Activated CD8-positive, alpha-beta memory T cell treated with anti-CD3 and anti-CD28 coated beads for 4 hours (primary cell): ENCODE measurements around the gene LMNA.
"Not testable (repeated sequence)": the region's sequence is repeated elsewhere in the genome, so short reads cannot be mapped to it uniquely, and the experiment has no call there.

Experiments used
- DNase-seq, 2 donors: peaks; one replicate each; pipeline ENCODE4 v3.0.0-alpha.2; 2020; ENCODE audit warnings: low read depth in 2 of 2

LMNA gene

DNA sequence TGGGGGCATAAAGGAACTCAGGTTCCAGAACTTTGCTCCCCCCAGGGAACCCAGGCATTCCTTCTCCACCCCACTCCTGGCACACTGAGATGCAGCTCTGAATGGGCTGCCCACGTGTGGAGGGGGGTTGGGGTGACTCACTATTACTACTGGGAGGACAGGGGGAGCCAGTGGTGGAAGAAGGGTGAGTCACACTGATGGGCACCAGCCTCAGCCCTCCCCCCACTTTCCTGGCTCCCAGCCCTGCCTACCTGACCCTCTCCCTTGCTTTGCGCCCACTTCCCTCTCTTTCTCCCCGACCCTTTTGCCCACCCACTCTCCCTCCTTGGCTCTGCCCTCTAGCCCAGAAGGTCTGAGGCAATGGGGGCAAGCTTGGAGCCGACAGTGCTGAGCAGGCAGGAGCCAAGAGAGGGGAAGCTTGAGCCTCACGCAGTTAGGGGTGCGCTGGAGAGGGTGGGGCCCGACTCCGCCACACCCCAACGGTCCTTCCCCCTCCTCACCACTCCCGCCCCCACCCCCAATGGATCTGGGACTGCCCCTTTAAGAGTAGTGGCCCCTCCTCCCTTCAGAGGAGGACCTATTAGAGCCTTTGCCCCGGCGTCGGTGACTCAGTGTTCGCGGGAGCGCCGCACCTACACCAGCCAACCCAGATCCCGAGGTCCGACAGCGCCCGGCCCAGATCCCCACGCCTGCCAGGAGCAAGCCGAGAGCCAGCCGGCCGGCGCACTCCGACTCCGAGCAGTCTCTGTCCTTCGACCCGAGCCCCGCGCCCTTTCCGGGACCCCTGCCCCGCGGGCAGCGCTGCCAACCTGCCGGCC lies at the start of gene LMNA:
Gene LMNA, plus strand, starts transcription at position 611 of the 818 bp plus-strand sequence. CDS start 208 bp downstream, outside the sequence.
- peak; percentile 66 to 78 for DNase-seq

DNA sequence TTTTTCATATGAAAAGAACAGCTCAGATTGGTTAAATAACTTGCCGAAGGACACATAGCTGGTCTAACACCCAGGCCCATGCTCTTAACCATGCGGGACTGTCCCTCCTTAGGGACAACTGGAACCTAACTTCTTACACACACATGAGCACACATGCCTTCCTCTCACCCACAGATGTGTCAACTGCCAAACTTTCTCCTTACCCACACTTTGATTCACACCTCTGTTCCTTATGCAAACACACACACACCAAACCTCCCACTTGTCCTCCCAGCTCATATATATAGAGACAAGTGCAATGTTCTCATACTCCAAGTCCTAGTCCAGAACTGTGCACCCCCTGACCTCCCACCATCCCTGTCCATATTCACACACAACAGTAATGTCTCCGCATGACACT lies 49.3 kb upstream of the LMNA start:
- no peak for DNase-seq

DNA sequence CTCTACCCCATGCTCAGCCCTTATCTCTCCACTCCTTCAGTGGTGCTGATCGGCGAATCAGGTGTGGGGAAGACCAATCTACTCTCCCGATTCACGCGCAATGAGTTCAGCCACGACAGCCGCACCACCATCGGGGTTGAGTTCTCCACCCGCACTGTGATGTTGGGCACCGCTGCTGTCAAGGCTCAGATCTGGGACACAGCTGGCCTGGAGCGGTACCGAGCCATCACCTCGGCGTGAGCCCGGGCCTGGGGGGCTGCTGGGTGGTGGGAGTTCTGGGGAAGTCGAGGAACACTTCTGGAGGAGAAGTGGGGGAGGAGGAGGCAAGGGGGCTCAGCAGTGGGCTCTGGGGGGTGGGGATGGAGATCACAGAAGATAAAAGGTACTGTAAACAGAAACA lies 48.6 kb upstream of the LMNA start:
- DNase-seq, result no peak

DNA sequence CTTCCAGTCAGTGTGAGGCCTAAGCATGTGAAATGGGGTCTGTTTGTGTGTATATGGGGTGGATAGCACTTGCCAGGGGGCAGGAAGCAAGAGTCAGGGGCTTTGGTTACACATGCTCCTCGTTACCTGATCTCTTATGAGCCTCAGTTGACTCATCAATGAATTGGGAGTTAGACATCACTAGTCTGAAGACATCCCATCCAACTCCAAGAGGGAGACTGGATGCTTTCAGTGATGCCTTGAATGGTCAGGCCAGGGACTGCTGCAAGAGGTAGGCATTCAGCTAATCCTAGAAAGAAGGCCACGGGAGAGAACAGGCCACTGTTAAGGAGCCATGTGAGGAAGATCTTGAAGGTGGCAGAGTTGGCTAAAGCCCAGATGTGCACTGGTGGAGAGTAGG lies 47.2 kb upstream of the LMNA start:
- DNase-seq, result no peak

DNA sequence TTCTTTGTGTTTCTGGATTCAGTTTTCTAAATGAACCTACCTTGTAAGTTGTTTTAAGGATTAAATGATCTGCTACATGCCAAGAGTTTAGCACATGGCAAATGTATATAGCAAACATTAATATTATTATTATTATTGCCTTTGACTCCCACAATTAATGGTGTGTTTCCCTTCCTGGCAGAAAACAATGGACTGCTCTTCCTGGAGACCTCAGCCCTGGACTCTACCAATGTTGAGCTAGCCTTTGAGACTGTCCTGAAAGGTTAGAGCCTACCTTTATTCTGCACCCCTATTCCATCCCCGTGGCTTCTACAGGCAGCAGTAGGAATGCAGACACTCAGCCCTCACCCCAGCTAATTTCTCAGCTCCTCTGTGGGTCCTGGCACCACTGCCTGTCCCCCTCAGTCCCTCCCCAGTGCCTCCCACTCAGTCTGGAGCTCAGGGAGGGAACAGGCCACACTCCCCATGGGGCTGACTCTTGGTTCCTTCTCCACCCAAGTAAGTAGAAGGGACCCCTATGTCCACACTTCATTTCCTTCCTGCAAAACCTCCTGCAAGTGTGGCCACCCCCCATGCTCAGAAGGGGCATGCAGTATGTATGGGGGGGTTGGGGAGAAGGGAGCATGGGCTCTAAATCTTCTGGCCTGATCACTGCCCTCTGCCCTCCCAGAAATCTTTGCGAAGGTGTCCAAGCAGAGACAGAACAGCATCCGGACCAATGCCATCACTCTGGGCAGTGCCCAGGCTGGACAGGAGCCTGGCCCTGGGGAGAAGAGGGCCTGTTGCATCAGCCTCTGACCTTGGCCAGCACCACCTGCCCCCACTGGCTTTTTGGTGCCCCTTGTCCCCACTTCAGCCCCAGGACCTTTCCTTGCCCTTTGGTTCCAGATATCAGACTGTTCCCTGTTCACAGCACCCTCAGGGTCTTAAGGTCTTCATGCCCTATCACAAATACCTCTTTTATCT lies 44.7 kb upstream of the LMNA start:
- DNase-seq, result no peak

DNA sequence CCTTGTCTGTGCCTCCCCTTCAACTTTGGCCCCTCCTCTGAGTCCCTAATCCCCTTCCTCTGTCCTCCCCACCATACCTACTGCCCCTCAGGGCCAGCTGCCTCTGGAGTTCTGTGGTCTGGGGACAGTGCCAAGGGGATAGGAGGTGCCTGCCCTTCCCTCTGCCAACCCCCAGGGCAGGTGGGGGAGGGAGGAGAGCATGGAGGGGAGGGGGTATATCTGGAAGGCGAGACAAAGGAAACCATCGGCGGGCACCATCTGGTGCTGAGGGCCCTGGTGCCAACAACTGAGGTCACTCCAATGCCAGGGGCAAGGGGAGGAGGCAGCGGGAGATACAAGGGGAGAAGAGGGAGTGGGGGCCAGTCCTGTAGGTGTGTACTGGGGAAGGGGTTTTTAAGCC lies 44.0 kb upstream of the LMNA start:
- no peak for DNase-seq

DNA sequence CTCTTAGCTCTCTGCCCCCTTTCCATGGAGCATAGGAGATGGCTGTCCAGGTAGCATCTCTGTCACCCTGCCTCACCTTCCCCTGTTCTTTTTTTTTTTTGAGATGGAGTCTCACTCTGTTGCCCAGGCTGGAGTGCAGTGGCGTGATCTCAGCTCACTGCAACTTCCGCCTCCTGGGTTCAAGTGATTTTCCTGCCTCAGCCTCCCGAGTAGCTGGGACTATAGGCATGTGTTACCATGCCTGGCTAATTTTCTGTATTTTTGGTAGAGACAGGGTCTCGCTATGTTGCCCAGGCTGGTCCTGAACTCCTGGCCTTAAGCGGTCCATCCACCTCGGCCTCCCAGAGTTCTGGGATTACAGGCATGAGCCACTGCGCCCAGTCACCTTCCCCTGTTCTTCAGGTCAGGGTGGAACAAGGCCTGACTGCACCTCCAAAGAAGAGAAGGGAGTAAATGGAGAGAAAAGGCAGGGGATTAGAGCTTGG lies 43.1 kb upstream of the LMNA start:
- not testable (repeated sequence) for DNase-seq

DNA sequence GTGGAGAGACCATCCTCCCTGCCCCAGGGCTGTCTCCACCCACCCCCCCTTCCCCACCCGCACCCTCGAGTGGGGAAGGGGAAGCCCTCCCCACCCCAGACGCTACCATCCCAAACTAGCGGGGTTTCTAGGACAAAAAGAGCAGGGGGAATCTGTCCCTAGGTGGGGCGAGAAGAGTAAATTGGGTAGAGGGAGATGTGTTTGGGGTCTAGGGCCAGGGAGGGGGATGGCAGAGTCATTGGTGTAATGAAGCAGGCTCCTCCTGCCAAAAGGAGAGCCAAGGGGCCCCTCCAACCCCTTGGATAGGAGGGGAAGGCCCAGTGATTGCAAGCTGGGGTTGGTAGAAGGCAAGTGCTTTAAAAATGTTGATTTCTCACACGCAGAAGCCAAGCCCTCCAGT lies 42.3 kb upstream of the LMNA start:
- no peak for DNase-seq

DNA sequence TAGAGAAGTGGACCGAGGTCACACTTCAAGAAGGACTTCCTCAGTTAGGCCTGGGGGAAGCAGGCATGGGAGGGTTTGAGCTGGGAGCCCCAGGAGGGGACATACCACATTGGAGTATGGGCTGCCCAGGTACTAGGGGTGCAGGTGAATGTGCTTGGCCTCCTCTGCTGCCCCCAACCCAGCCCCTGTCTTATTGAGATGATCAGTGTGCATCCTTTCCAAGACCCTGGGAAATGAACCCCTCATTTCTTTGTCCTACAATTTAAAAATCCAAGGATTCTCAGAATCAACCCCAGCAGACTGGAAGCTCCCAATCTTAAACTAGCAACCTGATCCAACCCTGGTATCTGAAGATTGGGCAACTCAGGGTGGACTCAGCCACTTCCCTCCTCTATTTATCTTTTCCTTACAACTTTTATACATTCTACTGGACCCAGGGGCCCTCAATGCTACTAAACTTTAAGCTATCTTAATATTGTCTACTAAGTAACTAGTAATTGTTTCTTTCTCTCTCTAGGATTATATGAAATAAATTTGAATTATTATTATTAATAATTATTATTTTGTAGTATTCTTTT lies 41.3 kb upstream of the LMNA start:
- DNase-seq, result no peak

DNA sequence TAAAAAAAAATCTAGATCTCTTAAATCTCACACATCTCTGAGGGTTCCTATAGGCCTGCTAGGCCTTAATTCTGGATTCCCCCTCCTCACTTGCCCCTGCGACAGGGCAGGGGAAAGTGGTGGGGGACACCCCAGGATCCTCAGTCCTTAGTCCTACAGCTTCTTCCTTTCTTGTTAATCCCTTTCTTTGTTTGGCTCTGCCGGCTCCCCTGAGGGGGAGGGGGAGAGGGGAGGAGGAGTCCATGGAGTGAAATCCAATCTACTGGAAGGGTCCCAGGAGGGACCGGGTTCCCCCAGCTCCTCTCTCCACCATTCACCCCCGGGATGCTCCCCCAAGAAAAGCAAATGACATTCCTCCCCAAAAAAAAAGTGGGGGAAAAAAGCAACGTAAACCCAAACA lies 40.8 kb upstream of the LMNA start:
- no peak for DNase-seq

DNA sequence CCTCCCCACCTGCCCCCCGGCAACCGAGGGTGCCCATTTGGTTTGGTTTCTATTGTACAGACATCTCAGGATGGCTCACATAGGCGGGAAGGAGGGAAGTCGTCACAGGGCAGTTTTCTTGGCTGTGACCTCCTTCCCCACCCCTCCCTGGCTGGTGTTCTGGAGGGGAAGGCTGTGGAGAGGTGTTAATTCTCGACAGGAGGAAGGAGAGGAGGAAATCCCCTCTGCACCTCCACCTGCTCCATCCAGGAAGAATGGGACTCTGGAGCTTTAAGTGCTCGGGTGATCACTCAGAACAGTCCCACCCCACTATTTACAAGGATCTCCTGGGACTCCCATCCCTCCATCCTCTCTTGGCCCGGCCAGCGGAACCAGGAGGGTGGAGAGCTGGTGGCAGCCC lies 39.9 kb upstream of the LMNA start:
- no peak for DNase-seq

DNA sequence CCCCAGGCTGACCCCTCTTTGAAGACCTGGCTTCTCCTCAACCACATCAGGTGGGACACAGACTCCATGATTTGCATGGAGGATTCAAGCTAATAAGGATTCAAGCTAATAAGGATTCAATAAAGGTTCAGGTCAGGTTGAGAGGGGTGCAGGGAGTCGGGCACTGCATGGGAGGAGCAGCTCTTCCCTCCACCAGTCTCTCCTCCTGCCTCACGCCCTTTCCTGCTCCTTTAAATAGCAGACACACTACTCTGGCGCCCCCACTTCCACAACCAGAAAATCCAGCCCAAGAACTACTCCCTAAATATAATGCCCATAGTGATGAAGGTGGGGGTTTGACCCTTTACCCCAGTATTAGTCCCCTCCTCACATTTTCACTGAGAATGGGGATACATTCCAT lies 39.3 kb upstream of the LMNA start:
- no peak for DNase-seq

DNA sequence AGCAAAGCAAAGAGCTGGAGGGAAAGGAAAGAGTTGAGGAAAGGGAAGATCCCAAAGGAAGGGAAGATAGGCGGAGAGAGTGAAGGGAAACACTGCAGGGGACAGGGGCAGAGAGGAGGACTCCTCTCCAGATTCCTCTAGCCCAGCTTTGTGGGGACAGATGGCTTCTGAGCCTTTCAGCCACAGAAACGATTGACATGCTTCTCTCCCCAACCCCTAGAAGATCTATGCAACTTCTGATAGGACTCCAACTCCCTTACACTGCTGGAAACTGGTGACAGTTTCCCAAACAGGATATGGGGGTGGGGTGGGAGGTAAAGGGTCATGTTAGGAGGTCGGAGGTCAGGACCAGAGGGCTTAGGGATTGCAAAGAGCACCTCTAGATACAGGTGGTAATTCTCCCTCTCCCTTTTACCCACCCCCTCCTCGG lies 38.7 kb upstream of the LMNA start:
- DNase-seq, result no peak

DNA sequence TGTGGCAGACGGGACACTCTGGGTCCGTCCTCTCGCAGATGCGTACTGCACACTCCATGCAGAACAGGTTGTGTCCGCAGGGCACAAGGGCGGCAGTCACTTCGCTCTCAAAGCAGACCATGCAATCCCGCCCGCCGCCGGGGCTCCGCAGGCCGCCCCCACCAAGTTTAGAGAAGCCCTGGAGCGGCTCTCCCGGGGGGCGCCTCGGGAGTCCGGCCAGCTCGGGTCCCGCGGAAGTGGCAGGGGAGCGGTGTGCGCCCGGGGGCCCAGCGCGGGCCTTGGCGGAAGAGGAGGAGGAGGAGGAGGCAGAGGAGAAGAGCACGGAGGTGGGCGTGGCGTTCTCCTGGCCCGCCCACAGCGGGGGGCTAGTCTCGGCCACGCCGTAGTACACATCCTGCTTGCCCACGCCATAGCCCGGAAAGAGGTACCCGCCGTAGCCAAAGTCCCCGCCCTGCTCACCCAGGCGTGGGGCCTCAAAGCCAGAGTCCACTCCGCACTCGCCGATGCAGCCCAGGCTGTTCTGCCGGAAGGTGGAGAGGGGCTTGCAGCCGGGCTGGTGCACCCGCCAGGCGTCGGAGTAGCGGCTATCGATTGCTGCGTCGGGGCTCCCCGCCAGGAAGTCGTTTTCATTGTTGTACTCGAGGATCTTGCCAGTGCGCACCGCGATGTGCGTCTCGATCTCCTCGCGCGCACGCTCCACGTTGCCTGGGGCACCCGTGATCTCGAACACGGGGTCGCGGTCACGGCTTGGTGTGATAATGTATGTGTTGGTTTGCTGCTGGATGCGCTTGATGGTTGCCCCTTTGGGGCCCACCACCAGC lies 37.7 kb upstream of the LMNA start:
- DNase-seq, result no peak

DNA sequence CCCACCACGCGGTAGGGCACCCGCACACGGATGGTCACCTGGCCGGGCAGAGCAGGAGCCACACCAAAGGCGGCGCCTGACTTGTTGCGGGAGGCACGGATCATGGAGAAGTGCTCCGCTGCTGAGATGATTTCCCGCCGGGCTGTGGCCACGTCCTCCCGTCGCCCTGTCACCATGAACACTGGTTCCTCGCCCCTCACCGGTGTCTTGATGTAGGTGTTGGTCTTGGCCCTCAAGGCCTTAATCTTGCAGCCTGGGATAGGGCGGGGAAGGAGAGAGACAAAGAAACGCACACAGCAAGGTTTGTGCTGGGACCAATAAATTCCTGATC lies 37.1 kb upstream of the LMNA start:
- no peak for DNase-seq

DNA sequence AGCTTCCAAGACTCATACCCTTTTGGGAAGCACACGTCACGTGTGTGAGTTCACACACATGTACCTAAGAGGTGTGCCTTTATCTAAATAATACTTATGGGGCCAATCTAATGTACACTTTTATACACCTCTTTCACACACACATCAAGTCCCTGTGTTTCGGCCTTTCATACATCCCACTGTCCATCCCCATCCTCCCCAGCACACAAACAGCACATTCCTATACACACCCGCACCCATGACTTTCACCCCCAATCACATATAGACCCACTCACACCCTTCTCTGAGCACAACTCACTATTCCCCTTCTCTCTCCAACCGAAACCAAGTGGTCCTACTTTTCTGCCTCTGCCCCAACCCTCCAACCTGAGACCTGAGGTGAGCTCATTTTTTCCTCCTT lies 35.8 kb upstream of the LMNA start:
- no peak for DNase-seq

DNA sequence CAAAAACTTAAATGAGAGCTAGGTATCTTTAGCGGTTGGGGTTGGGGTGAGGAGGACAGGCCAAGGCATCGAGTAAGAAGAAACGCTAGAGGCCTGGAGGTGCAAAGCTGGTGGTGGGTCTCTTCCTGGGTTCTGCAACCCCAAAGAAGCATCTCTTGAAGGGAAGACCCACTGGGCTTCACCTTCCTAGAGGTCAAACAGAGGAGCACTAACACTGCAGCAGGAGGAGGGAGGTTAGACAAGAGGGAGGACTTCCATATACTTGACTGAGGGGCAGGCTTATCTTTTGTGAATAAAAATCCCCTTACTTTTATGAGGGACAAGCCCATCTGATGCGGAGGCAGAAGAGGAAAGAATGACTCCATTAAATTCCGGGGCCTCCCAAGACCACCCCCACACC lies 34.7 kb upstream of the LMNA start:
- no peak for DNase-seq

DNA sequence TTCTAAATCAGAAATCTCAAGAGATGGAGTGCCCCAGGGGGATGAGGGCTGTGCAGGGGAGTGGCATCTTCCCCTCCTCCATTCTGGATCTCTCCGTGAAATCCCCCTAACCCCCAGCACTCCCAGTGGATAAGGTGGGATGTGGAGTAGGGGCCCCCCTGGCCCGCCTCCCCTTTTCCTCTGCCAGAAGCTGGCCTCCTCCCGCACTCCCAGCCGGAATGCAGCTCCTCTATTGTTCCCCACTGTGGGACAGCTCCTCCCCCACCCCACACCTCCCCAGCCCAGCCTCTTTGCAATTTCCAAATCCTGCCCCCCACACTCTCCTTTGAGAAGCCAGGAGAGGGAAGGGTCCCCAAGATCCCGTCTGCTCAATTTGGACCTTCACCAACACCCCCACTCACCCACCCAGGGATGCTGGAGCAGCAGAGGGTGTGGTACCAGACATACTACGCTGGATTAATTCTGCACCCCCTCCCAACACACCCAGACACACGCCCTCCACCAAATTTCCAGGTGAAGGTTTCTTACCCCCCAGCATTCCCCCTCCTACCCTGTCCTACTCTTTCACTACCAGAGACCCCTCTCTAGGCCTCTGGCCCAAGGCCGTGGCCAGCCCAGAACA lies 34.2 kb upstream of the LMNA start:
- no peak for DNase-seq

DNA sequence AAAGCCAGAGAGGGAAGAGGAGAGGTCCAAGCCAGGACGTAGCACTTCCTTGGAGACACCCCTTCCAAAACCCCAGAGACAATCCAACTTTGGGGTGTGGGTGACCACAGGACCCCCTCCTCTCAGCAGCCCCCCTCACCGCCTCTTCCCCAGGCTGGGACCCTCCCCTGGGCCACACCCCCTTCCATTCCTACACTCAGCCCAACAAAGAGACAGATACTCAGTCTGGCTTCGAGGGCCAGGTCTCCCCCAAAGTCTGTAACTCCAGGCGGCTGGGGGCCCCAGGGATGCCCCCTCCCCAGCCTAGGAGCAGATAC lies 33.7 kb upstream of the LMNA start:
- DNase-seq, result no peak

DNA sequence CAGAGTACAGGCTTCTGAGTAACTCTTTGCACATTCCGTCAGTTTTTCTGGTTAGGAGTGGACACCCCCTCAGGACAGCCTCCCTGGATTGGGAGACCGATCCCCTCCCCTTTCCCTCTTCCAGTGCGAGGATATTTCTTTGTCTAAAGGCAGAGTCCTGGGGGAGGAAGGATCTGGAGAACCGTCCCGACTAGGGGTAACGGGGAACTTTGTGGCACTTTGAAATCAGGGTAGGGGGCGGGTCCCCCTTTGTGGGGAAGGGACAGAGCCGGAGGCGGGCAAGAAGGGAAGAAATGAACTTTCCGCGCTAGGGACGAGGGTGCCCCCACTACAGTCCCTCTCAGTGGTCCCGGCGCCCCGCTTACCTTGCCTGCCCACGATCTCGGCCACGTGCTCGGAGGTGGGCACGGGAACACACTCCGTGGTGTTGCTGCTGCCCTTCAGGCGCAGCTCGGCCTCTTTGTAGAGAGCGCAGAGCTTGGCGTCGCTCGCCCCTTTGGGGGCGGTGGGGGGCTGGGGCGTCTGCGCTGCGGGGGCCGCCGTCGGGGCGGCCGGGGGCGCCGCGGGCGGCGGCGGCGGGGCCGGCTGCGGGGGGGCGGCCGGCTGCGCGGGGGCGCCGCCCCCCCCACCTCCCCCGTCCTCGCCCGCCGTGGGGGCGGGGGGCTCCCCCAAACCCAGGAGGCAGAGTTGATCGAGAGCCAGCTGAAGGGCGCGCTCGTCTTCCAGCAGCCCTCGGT lies 33.2 kb upstream of the LMNA start:
- no peak for DNase-seq

DNA sequence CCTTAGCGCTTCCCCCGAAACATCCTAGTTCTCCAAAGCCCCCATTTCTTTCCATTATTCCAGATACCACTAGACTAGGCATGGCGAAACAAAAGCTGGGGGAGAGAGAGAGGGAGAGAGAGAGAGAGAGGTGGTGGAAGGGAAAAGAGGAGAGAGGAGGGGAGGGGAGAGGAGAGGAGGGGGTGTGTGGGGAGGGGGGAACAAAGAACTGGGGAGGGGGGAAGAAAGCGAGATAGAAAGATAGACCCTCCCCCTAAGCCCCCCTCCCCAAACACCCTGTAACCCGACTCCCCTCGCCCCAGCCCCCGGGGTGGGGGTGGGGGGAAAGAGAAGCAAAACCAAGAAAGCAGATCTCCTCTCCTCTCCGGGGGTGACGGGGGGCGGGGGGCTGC lies 32.6 kb upstream of the LMNA start:
- no peak for DNase-seq
